Astrocyte (in vitro differentiated cells and primary cell): ENCODE measurements around the gene FAP.

ENCODE experiments used
- EZH2 ChIP-seq: IDR thresholded peaks from 2 replicates; pipeline ENCODE4 v1.6.1; 2012; ENCODE audit warnings: mild to moderate bottlenecking, low read length, inconsistent platforms; ENCODE audit not compliant: insufficient read depth
- TF ChIP-seq, protein P1 (sequence below): IDR thresholded peaks from 2 replicates; pipeline ENCODE4 v1.5.1; 2011; ENCODE audit warnings: low read depth, mild to moderate bottlenecking, inconsistent platforms, low read length, moderate library complexity; ENCODE audit not compliant: insufficient read depth

DNA sequence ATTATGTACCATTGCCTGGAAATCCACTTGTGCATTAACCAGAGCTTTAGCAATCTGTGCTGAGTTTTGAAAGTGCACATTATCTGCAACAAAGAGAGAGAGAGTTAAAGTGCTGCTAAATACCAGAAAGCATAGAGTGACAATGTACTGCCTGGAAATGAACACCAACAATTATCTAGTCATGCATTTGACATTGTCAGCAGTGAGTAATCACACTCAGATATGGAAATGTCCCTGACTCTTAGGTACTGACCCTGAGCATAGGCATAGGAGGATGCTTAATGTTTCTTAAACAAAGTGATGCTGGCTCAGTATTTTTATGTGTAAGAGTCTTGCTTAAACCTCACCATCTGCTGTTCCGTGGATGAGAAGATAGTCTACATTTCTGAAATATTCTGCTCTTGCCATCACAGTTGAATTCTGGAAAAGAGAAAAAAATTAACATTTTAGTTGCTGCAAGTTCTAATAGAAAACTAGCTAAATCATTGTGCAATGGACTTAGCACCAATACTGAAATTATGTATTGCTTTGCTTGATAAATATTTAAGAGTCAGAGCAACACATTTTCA, 70.4 kb downstream of the FAP start:
- no peak for TF ChIP-seq EZH2
- TF ChIP-seq, protein P1, sequence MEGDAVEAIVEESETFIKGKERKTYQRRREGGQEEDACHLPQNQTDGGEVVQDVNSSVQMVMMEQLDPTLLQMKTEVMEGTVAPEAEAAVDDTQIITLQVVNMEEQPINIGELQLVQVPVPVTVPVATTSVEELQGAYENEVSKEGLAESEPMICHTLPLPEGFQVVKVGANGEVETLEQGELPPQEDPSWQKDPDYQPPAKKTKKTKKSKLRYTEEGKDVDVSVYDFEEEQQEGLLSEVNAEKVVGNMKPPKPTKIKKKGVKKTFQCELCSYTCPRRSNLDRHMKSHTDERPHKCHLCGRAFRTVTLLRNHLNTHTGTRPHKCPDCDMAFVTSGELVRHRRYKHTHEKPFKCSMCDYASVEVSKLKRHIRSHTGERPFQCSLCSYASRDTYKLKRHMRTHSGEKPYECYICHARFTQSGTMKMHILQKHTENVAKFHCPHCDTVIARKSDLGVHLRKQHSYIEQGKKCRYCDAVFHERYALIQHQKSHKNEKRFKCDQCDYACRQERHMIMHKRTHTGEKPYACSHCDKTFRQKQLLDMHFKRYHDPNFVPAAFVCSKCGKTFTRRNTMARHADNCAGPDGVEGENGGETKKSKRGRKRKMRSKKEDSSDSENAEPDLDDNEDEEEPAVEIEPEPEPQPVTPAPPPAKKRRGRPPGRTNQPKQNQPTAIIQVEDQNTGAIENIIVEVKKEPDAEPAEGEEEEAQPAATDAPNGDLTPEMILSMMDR: no peak
